ENCODE results near the gene TSPAN12.
"Not testable (repeated sequence)": the region's sequence is repeated elsewhere in the genome, so short reads cannot be mapped to it uniquely, and the experiment has no call there.

DNA sequence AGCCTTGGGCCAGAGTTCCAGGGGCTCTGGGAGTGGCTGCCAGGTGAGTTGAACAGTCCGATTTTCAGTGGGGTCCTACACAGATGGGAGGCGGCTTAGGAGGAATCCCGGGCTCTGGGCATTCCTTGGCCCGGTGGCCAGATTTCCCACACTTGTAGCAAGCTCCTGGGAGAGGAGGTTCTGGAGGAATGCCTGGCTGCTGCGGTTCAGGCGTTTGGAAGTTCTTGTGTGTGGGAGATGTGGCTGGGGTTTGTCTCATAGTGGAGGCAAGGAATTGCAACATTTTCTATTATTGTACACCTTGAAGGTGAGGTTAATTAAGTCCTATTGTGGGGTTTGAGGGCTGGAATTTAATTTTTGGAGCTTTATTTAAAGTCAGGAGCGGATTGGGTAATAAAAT is 77.5 kb downstream of the TSPAN12 start:
- TF ChIP-seq, protein P1, sequence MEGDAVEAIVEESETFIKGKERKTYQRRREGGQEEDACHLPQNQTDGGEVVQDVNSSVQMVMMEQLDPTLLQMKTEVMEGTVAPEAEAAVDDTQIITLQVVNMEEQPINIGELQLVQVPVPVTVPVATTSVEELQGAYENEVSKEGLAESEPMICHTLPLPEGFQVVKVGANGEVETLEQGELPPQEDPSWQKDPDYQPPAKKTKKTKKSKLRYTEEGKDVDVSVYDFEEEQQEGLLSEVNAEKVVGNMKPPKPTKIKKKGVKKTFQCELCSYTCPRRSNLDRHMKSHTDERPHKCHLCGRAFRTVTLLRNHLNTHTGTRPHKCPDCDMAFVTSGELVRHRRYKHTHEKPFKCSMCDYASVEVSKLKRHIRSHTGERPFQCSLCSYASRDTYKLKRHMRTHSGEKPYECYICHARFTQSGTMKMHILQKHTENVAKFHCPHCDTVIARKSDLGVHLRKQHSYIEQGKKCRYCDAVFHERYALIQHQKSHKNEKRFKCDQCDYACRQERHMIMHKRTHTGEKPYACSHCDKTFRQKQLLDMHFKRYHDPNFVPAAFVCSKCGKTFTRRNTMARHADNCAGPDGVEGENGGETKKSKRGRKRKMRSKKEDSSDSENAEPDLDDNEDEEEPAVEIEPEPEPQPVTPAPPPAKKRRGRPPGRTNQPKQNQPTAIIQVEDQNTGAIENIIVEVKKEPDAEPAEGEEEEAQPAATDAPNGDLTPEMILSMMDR (IDR thresholded peaks at IDR 0.05), result not testable (repeated sequence)
- not testable (repeated sequence) for TF ChIP-seq POLR2A (IDR thresholded peaks at IDR 0.05)

Data from adrenal gland (tissue), 5 donors.